Measurements from ENCODE around the gene FAM117A.
"Not testable (repeated sequence)": the region's sequence is repeated elsewhere in the genome, so short reads cannot be mapped to it uniquely, and the experiment has no call there.

- TF ChIP-seq CTCF, POLR2A, POLR2AphosphoS5 (IDR thresholded peaks at IDR 0.05): not testable (repeated sequence)
Observed at GRCh38 chr17:49673679-49674078, 90.3 kb downstream of the FAM117A start.
